Mucosa of rectum (tissue), 2 donors: Measurements from ENCODE around the gene TUBB8B.
"Not testable (repeated sequence)": the region's sequence is repeated elsewhere in the genome, so short reads cannot be mapped to it uniquely, and the experiment has no call there.

Experiments
- H3K27ac ChIP-seq, 2 donors: one replicate each; pipeline ENCODE4 v1.7.0; 2013; ENCODE audit warnings: inconsistent platforms in 2 of 2, low read depth in 2 of 2, low read length in 2 of 2
- H3K27me3 ChIP-seq, 2 donors: one replicate each; pipeline ENCODE4 v1.7.0; 2013; ENCODE audit warnings: low read length in 2 of 2; ENCODE audit not compliant: control insufficient read depth in 2 of 2, insufficient read depth in 2 of 2
- H3K36me3 ChIP-seq, 2 donors: one replicate each; pipeline ENCODE4 v1.7.0; 2013; ENCODE audit warnings: low read length in 2 of 2; ENCODE audit not compliant: control insufficient read depth in 2 of 2, insufficient read depth in 2 of 2
- H3K4me1 ChIP-seq, 2 donors: one replicate each; pipeline ENCODE4 v1.7.0; 2013; ENCODE audit warnings: low read length in 2 of 2, mild to moderate bottlenecking in 1 of 2; ENCODE audit not compliant: control insufficient read depth in 2 of 2, insufficient read depth in 2 of 2
- H3K4me3 ChIP-seq, 2 donors: one replicate each; pipeline ENCODE4 v1.7.0; 2013; ENCODE audit warnings: low read length in 2 of 2
- H3K9ac ChIP-seq, 2 donors: one replicate each; pipeline ENCODE4 v1.7.0; 2013; ENCODE audit warnings: low read length in 2 of 2, low read depth in 1 of 2, mild to moderate bottlenecking in 1 of 2
- H3K9me3 ChIP-seq, 2 donors: one replicate each; pipeline ENCODE4 v1.7.0; 2013; ENCODE audit warnings: low read length in 2 of 2; ENCODE audit not compliant: control insufficient read depth in 2 of 2
- donor health status: healthy.
- donor health status: Normal muscosa, but diverticular disease.

The TUBB8B gene

GRCh38 chr18:49176-49665 lies at the start of gene TUBB8B:
Gene TUBB8B, minus strand, starts transcription at chr18:49615. Its CDS starts 58 bp downstream, at chr18:49557.
- H3K4me3 ChIP-seq, H3K9ac ChIP-seq, H3K27me3 ChIP-seq, H3K9me3 ChIP-seq, H3K27ac ChIP-seq, H3K4me1 ChIP-seq, H3K36me3 ChIP-seq: not testable (repeated sequence)

GRCh38 chr18:97252-97914 lies 48.0 kb upstream of the TUBB8B start:
- H3K4me3 ChIP-seq, H3K9me3 ChIP-seq, H3K27me3 ChIP-seq, H3K27ac ChIP-seq, H3K9ac ChIP-seq, H3K36me3 ChIP-seq, H3K4me1 ChIP-seq: not testable (repeated sequence)

GRCh38 chr18:96767-97131 lies 47.3 kb upstream of the TUBB8B start:
- H3K4me3 ChIP-seq, H3K4me1 ChIP-seq, H3K27ac ChIP-seq, H3K36me3 ChIP-seq, H3K9me3 ChIP-seq, H3K27me3 ChIP-seq, H3K9ac ChIP-seq: not testable (repeated sequence)

GRCh38 chr18:96101-96766 lies 46.8 kb upstream of the TUBB8B start:
- not testable (repeated sequence) for H3K9me3 ChIP-seq, H3K9ac ChIP-seq, H3K36me3 ChIP-seq, H3K27me3 ChIP-seq, H3K4me1 ChIP-seq, H3K4me3 ChIP-seq, H3K27ac ChIP-seq

- H3K27me3 ChIP-seq, H3K9me3 ChIP-seq, H3K27ac ChIP-seq, H3K4me3 ChIP-seq, H3K36me3 ChIP-seq, H3K4me1 ChIP-seq, H3K9ac ChIP-seq: not testable (repeated sequence)
Measured at GRCh38 chr18:95580-95979, 46.2 kb upstream of the TUBB8B start.

- H3K4me3 ChIP-seq, H3K36me3 ChIP-seq, H3K27ac ChIP-seq, H3K4me1 ChIP-seq, H3K27me3 ChIP-seq, H3K9ac ChIP-seq, H3K9me3 ChIP-seq: not testable (repeated sequence)
Measured at GRCh38 chr18:93897-94408, 44.5 kb upstream of the TUBB8B start.

GRCh38 chr18:91561-91960 lies 42.1 kb upstream of the TUBB8B start:
- not testable (repeated sequence) for H3K4me3 ChIP-seq, H3K27me3 ChIP-seq, H3K36me3 ChIP-seq, H3K27ac ChIP-seq, H3K4me1 ChIP-seq, H3K9ac ChIP-seq, H3K9me3 ChIP-seq

GRCh38 chr18:90396-91193 lies 41.2 kb upstream of the TUBB8B start:
- not testable (repeated sequence) for H3K27ac ChIP-seq, H3K4me1 ChIP-seq, H3K9ac ChIP-seq, H3K9me3 ChIP-seq, H3K36me3 ChIP-seq, H3K27me3 ChIP-seq, H3K4me3 ChIP-seq

- not testable (repeated sequence) for H3K9me3 ChIP-seq, H3K27ac ChIP-seq
Measured at GRCh38 chr18:89124-89523, 39.7 kb upstream of the TUBB8B start.

GRCh38 chr18:84801-85200 lies 35.4 kb upstream of the TUBB8B start:
- not testable (repeated sequence) for H3K36me3 ChIP-seq, H3K27ac ChIP-seq, H3K27me3 ChIP-seq, H3K9ac ChIP-seq, H3K4me3 ChIP-seq, H3K4me1 ChIP-seq, H3K9me3 ChIP-seq

More at GRCh38 chr18:89124-89523, 39.7 kb upstream of the TUBB8B start:
- not testable (repeated sequence) for H3K4me1 ChIP-seq, H3K36me3 ChIP-seq, H3K4me3 ChIP-seq, H3K27me3 ChIP-seq, H3K9ac ChIP-seq
